AG20443 (cell line): ENCODE measurements around the gene SELENOF.
"Not testable (repeated sequence)": the region's sequence is repeated elsewhere in the genome, so short reads cannot be mapped to it uniquely, and the experiment has no call there.

Source experiments
- DNase-seq: peaks from one replicate; pipeline ENCODE4 v3.0.0; 2012; ENCODE audit warnings: low spot score, mixed read lengths

Gene SELENOF

GRCh38 chr1:86858524-86859261 is 55.2 kb downstream of the SELENOF start:
- DNase-seq = no peak

GRCh38 chr1:86856196-86856595 is 57.7 kb downstream of the SELENOF start:
- no peak for DNase-seq

GRCh38 chr1:86854352-86854751 is 59.6 kb downstream of the SELENOF start:
- no peak for DNase-seq

- no peak for DNase-seq
These were observed 61.0 kb downstream of the SELENOF start for GRCh38 chr1:86852782-86853408.

GRCh38 chr1:86852289-86852688 is 61.6 kb downstream of the SELENOF start:
- DNase-seq = no peak

- no peak for DNase-seq
These were observed 64.2 kb downstream of the SELENOF start for GRCh38 chr1:86849756-86850155.

GRCh38 chr1:86848654-86849053 is 65.3 kb downstream of the SELENOF start:
- DNase-seq = no peak

GRCh38 chr1:86846164-86846647 is 67.7 kb downstream of the SELENOF start:
- peak; percentile 60 for DNase-seq

- DNase-seq = no peak
These were observed 68.4 kb downstream of the SELENOF start for GRCh38 chr1:86845514-86845913.

- no peak for DNase-seq
These were observed 72.8 kb downstream of the SELENOF start for GRCh38 chr1:86841116-86841515.

GRCh38 chr1:86833461-86834215 is 80.3 kb downstream of the SELENOF start:
- peak; percentile 85 for DNase-seq

- DNase-seq = no peak
These were observed 81.5 kb downstream of the SELENOF start for GRCh38 chr1:86832433-86832832.

- DNase-seq = no peak
These were observed 84.6 kb downstream of the SELENOF start for GRCh38 chr1:86829321-86829720.

GRCh38 chr1:86828024-86828423 is 85.9 kb downstream of the SELENOF start:
- DNase-seq = no peak

- DNase-seq = no peak
These were observed 87.1 kb downstream of the SELENOF start for GRCh38 chr1:86826856-86827255.

- peak; percentile 35 for DNase-seq
These were observed 88.6 kb downstream of the SELENOF start for GRCh38 chr1:86825319-86825718.

- no peak for DNase-seq
These were observed 90.0 kb downstream of the SELENOF start for GRCh38 chr1:86823821-86824500.

GRCh38 chr1:86823386-86823785 is 90.5 kb downstream of the SELENOF start:
- no peak for DNase-seq

- no peak for DNase-seq
These were observed 91.5 kb downstream of the SELENOF start for GRCh38 chr1:86822459-86822858.

GRCh38 chr1:86821956-86822355 is 92.0 kb downstream of the SELENOF start:
- no peak for DNase-seq

GRCh38 chr1:86819970-86820369 is 94.0 kb downstream of the SELENOF start:
- DNase-seq = not testable (repeated sequence)

GRCh38 chr1:86817246-86817826 is 96.6 kb downstream of the SELENOF start:
- not testable (repeated sequence) for DNase-seq
